ENCODE measurements around the gene SPEM2. TPM values are rescaled to one million over a fixed set of nuclear protein-coding genes. Genes with fewer than 3 reads are reported as not detected.

Gene SPEM2
- polyA plus RNA-seq, 4 donors = 0.18 TPM; not detected in 3

DNA sequence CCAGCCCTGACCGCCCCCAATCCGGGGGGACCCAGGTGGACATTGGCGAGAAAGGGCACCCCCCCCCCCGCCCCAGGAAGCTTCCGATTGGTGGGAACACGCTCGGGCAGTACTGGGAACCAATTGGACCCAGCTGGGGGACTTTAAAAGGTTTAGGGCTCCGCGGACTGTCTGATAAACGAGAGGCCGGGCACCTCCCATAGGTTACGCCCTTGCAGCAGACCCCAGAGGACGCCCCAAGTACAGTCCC is 21.8 kb upstream of the SPEM2 start:
- no peak for DNase-seq (ENCODE audit: low read depth in 4 of 4, low spot score in 3 of 4)

DNA sequence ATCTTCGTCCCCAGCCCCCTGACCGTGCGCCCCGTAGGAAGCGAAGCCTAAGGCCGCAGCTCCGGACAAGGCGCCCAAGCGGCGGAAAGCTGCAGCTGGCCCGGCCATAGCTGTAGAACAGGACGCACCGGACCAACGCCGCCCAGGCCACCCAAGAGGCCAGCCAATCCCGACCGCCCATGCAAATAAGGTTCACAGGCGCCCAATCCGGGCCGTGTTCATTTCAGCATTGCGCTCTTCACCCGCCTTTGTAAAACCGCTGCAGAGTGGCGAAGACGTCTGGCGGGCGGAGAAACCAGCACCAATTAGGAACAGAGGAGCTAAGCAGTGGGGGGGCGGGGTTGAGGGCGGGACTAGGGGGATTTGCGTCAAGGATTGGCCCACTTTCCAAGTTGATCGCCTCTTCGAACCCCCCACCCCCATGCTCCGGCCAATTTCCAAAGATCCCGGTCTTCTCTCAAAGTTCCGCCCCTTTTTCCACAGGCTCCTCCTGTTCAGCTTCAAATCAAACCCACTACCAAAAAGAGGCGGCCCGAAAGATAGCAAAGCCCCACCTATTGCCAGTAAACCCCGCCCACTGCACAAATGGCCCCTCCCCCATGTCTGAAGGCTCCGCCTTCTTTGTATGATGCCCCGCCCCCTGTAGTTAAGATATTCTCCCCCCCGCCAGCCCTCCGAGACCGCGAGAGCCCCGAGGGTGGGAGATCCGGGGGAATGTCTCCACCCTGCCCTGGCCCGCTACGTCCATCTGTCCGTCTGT is 21.3 kb upstream of the SPEM2 start, which contains the start of gene TMEM256:
Gene TMEM256, minus strand, starts transcription at position 121 of the 760 bp plus-strand sequence. Its CDS starts 13 bp downstream, at position 108.
- DNase-seq (ENCODE audit: low read depth in 4 of 4, low spot score in 3 of 4) = peak; percentile 96 to 99 (median 98)

DNA sequence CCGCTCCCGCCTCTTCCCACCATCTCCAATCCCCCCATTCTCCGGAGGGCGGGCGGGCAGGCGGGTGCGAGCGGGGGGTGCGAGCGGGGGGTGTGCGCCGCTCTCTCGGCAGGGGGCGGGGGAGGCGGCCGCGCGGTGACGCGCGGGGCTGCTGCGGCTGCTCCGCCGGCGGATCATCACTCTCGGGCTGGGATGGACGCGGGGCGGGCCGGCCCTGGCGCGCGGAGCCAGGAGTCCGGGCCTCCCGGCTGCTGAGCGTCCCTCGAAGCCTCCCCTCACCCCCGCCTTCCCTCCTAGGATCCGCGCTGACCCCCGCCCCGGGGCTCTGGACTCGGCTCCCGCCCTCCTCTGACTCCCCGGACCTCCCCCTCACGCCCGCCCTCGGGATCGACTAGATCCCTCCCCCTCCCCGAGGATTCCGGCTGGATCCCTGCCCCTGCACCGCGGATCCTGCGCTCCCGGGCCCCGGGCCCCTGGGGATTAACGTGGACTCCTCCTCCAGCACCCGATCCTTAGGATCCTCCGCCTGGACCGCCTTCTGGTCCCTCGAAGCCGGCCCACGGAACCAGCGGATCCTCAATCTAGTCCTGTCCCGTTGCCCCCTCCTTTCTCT is 20.6 kb upstream of the SPEM2 start:
- peak in 1 of 4 donors; percentile 36 for DNase-seq (ENCODE audit: low read depth in 4 of 4, low spot score in 3 of 4)

DNA sequence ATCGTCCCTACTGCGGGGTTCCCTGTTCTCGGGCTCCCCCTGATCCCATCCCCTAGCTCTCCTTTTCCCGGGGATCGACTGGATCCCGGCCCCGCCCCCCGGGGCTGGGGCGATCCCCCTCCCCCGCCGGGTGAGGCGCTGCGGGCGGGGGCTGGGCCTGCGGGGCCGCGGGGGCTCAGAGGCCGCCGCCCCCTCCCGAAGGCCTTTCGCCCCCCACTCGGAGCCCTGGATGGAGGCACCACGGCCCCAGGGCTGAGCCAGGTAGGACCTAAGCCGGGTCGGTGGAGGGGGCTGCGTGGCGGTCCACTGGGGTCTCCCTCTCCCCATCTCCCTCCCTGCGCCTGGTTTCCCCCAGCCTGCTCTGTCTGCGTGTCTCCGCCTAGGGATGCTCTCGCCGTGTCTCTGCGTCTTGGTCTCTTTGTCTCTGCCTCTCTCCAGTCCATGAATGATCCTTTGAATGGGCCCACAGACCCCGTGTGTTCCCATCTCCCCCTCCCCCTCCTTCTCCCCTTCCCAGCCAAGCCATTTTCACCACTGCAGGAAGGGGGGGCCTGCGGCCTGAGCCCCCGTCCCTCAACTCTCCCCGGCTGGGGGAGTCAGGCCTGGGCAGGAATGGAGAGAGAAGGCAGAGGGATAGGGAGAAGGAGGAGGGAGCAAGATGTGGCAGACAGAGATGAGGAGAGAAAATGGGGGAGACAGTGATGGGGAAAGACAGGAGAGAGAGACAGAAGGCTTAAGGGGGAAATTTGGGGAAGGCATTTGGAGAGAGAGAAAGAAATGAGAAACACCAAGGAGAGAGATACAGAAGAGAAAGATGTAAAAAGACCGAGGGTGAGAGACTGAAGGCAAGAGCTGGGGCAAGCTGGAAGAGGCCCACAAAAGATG is 19.8 kb upstream of the SPEM2 start:
- DNase-seq (ENCODE audit: low read depth in 4 of 4, low spot score in 3 of 4) = no peak

DNA sequence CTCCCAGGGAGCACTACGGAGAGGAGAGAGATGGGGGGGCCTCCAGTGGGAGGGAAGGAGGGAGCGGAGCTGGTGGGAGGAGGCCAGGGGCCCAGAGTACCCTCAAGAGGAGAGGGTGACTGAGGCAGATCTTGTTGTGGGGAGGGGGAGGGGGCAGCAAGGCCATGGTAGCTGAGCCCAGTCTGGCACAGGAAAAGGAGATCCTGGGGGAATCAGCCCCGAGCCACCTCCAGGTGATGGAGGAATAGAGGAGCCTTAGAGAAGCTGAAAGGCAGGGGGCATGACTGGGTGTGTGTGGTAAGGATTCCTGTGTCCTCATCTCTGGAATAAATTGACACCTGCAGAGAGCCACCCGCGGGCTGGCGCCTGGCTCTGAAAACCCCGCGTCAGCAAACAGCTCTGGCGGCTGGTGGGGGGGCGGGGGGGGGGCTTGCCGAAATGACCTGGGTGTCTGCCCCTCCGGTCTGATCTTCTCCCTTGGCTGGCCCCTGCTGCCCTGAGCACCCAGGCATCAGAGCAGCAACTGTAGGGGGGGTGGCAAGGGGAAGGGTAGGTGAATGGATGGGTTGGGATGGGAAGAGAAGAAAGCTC is 19.1 kb upstream of the SPEM2 start:
- no peak for DNase-seq (ENCODE audit: low read depth in 4 of 4, low spot score in 3 of 4)

DNA sequence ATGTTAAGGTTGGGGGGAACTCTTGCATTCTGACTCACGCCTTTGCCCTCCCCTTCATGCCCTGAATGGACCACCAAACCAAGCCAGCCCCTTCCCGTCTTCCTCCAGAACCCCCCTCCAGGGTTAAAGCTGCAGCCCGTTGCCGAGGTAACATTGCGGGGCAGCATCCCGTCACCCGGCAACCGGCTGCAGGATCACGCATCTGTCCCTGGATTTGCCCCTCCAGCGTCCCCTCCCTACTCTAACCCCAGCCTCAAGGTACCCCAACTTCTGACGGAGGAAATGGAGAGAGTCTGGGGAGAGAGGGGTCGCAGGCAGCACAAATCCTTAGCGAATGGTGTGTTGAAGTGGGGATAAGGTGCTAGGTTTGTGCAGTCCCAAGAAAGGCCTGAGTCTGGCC is 18.3 kb upstream of the SPEM2 start:
- DNase-seq (ENCODE audit: low read depth in 4 of 4, low spot score in 3 of 4) = no peak

DNA sequence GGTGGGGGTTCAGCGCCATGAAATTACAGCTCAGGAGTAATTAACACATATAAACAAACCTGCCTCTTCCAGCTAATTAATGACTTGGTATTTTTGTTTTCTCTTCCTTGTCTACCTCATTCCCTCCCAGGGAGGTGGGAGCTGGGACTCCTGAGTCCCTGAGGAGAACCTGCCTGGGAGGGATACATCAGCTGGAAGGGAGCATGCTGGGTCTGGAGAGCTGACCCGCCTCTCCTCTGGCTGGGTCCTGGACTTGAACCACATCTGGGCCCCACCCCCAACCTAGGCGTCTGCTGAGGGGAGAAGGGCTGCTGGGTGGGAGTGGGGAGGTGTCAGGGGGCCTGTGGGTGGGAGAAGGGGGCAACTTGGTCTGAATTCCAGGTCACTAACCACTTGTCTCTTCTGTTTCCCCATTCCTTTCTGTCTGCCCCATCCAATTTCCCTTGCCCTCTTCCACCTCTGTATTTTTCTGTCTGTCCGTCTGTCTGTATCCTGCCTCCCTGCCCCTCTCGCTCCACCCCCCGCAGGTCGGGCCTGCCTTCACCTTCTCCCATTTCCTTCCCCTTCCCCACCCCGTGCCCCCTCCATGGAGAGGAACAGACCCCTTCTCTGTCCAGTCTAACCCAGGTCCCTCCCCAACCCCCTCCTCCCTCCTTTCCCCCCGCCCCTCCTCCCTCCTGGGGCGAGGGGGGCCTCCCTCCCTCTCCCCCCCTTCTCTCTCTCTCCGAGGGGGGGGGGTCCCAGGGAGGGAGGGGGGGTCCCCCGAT is 17.7 kb upstream of the SPEM2 start, which contains the start of gene NLGN2:
Gene NLGN2, plus strand, starts transcription at position 361 of the 767 bp plus-strand sequence. CDS start 411 bp downstream, outside the sequence.
- DNase-seq (ENCODE audit: low read depth in 4 of 4, low spot score in 3 of 4) = no peak

DNA sequence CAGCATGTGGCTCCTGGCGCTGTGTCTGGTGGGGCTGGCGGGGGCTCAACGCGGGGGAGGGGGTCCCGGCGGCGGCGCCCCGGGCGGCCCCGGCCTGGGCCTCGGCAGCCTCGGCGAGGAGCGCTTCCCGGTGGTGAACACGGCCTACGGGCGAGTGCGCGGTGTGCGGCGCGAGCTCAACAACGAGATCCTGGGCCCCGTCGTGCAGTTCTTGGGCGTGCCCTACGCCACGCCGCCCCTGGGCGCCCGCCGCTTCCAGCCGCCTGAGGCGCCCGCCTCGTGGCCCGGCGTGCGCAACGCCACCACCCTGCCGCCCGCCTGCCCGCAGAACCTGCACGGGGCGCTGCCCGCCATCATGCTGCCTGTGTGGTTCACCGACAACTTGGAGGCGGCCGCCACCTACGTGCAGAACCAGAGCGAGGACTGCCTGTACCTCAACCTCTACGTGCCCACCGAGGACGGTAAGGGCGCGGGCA is 17.1 kb upstream of the SPEM2 start:
- DNase-seq (ENCODE audit: low read depth in 4 of 4, low spot score in 3 of 4) = no peak

DNA sequence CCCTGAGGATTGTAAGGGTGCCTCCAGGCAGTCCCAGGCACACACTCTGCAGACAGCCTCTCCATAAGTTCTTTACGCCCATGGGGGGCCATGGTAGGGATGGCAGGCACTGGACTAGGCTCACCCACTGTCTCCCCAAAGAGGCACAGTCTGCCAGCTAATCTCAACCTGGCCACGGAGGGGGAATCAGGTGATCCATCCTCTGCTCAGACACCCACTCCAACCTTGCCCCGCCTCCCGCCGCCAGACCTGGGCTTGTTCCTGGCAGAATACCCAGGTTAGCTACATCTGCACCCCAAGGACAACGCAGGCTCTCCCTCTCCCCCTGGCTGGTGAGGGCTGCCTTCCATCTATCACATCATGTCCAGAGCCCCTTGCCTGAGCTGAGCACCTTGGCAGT is 16.6 kb upstream of the SPEM2 start:
- DNase-seq (ENCODE audit: low read depth in 4 of 4, low spot score in 3 of 4) = no peak

DNA sequence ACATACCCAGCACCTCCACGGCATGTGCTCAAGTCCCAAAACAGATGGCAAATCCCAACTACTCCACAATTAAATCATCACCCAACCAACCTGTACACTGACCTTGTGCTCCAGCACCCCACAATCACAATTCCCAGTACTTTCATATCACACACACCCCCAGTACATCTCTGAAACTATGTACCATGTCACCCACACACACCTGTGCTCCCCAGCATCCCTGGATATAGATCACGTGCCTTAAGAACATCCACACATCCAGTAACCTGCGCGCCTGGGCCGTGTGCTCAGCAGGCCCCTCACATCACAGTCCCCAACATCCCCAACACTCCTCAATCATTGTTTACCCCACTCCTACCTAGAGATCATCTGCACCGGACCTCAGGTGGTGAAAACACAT is 15.7 kb upstream of the SPEM2 start:
- no peak for DNase-seq (ENCODE audit: low read depth in 4 of 4, low spot score in 3 of 4)

DNA sequence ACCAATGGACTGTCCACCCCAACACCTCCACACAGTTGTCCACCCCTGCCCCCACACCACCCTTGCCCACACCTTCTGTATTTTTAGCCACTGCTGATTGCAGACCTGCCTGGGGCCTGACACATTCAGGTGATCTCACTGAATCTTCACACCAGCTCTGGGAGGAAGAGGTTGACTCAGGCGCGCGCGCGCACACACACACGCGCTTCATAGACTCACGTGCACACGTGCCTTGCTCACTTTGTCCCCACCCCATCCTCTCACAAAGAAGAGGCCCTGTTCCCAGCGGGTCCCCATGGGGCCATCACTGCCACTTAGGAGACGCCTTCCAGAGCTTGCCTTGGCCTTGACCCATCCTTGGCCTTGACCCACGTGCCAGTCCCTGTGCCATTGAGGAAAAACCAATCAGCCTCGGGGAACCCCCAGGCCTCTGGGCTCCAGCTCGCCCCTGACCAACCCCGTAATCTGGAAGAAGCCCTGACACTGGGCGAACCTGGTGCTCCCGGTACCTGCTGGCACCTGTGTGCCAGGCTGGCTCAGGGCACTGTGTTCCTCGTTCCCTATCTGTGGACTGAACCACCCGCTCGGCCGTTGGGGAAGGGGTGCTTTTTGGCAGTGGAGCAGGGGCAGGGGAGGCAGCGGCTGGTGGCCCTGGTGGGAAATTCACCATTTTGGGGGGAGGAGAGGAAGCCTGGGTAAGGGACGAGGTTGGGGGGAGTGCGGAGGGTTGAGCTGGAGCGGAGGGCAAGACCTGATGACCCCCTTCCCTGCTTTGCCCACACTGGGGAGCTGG is 14.6 kb upstream of the SPEM2 start:
- DNase-seq (ENCODE audit: low read depth in 4 of 4, low spot score in 3 of 4) = no peak

DNA sequence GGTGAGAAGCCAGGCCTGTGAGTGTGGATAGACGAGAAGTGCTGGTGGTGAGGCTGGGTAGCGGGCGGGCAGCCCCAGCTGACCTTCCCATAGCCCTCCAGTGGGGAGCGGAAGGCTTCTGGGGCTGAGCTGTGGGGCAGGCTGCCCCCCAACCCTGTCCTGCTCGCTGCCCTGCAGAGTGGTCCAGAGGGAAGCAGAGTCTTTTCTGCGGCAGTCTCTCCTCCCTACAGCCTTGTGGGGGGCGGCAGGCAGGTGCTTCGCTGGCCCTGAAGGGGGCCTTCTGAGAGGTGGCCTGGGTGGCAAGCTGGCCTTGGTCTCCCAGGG is 14.0 kb upstream of the SPEM2 start:
- DNase-seq (ENCODE audit: low read depth in 4 of 4, low spot score in 3 of 4) = no peak

DNA sequence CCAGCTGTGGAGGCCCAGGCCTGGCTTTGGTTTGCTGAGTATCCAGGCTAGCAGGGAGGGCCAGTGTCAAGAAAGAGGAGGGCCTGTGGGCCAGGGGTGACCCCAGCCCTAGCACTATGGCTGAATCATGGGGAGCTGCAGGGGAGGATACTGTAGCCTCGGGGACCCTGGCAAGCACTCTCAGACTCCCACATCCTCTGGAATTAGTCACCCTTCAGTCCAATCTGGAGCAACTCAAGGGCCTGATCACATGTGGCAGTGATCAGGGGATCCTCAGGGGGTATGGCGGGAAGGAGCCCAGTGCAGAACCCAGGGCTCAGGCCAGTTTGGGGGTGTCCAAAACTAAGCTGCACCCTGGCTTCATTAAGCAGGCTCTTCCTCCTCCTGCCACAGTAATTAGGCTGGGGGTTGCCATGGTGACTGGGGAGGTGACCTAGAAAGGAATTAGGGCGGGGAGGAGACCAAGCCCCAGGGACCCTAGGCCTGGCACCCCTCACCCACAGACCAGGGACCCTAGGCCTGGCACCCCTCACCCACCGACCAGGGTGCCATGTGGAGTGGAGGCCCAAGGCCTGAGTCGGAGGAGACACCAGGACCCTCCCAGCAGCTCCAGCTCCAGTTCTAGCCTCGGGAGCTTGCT is 11.9 kb upstream of the SPEM2 start:
- no peak for DNase-seq (ENCODE audit: low read depth in 4 of 4, low spot score in 3 of 4)

DNA sequence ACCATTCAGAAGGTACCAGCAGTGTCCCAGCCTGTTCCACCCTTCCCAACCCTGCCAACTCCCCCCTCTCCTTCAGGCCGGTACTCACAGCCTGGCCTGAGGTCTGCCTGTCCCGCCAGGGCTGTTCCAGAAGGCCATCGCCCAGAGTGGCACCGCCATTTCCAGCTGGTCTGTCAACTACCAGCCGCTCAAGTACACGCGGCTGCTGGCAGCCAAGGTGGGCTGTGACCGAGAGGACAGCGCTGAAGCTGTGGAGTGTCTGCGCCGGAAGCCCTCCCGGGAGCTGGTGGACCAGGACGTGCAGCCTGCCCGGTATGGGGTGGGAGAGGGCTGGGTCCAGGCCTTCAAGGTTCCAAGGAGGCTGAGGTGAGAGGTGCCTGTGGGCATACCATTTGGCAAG is 10.6 kb upstream of the SPEM2 start:
- DNase-seq (ENCODE audit: low read depth in 4 of 4, low spot score in 3 of 4) = no peak

DNA sequence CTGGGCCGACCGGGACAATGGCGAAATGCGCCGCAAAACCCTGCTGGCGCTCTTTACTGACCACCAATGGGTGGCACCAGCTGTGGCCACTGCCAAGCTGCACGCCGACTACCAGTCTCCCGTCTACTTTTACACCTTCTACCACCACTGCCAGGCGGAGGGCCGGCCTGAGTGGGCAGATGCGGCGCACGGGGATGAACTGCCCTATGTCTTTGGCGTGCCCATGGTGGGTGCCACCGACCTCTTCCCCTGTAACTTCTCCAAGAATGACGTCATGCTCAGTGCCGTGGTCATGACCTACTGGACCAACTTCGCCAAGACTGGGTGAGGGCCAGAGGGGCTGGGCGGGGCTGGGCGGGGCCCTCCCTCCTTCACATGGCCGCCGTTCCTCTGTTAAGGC is 9.6 kb upstream of the SPEM2 start:
- DNase-seq (ENCODE audit: low read depth in 4 of 4, low spot score in 3 of 4) = no peak

DNA sequence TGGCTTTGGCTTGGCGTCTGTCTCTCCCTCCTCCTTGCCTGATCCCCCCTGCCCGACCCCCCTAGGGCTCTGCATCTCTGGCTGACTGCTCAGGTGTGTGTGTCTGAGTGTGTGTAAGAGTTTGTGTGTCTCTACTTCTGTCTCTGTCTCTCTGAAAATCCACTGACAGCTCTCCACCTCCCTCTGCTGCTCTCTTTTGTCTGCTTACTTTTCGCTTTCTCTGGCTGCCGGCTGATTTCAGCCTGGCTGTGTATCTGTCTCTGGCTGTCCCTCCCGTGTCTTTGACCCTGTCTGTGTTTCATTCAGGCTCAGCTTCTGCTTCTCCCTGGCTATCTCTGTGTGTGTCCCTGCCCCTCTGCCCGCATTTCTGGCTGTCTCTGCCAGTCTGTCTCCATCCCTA is 9.1 kb upstream of the SPEM2 start:
- no peak for DNase-seq (ENCODE audit: low read depth in 4 of 4, low spot score in 3 of 4)

DNA sequence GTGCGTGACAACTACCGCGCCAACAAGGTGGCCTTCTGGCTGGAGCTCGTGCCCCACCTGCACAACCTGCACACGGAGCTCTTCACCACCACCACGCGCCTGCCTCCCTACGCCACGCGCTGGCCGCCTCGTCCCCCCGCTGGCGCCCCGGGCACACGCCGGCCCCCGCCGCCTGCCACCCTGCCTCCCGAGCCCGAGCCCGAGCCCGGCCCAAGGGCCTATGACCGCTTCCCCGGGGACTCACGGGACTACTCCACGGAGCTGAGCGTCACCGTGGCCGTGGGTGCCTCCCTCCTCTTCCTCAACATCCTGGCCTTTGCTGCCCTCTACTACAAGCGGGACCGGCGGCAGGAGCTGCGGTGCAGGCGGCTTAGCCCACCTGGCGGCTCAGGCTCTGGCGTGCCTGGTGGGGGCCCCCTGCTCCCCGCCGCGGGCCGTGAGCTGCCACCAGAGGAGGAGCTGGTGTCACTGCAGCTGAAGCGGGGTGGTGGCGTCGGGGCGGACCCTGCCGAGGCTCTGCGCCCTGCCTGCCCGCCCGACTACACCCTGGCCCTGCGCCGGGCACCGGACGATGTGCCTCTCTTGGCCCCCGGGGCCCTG is 8.3 kb upstream of the SPEM2 start:
- DNase-seq (ENCODE audit: low read depth in 4 of 4, low spot score in 3 of 4) = no peak

DNA sequence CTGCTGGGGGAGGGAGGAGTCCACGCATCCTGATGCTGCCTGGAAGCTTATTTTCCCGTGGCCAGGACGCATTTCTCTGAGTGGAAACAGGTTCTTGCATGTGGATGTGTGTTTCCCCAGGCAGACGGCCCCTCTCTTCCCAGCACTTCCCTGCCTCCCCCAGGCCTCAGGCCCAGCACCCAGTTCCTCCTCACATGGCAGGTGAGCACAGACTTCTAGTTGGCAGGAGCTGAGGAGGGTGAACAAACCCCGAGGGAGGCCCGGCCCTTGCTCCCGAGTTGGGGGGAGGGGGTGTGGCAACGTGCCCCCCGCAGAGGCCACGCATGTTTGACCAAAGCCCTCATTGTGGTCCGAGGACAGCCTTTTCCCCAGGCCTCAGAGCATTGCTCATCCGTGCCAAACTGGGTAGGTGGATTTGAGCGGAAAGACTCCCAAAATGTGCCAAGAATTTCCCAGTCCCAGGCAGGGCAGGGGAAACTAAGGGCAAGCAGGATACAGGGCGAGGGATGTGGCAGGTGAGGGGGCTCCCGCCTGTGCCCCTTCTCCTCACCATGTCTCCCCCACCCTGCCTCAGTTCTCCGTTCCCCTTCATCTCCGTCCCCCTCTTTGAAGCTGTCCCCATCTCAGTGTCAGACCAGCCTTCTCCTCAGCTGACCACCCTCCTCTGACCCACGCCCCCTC is 6.8 kb upstream of the SPEM2 start:
- DNase-seq (ENCODE audit: low read depth in 4 of 4, low spot score in 3 of 4) = no peak

Measured in left renal pelvis (tissue), 4 donors.